ENCODE data around the gene GLT6D1. TPM values are rescaled to one million over a fixed set of nuclear protein-coding genes. Genes with fewer than 3 reads are reported as not detected.

The GLT6D1 gene
- total RNA-seq, 1 donor from 2014 or later, result not detected

DNA sequence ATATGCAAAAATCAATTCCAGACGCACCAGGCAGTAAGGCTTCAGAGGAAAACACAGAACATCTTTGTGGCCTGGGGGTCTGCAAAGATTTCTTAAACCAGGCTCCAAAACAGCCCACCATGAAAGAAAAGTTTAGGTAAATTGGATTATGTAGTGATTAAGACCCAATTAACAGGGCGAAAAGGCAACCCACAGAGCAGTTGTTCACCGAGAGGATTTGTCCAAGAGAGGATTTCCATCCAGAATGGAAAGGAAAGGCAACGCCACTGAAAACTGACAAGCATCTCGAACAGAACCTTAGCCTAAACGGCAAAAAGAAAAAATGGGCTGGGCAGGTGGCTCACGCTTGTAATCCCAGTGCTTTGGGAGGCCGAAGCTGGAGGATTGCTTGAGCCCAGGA, 37.4 kb downstream of the GLT6D1 start:
- peaks cover 5% of the 10 kb centered on the region for H3K4me1 Mint-ChIP-seq
- H3K27ac Mint-ChIP-seq (ENCODE audit: unreplicated experiment), result no peak overlapping the region
- no peak overlapping the region for H3K4me3 Mint-ChIP-seq
- no peak for DNase-seq (ENCODE audit: low read depth, low spot score)
- no peaks in the 10 kb centered on the region for H3K36me3 Mint-ChIP-seq (ENCODE audit: low read depth)
- H3K9me3 Mint-ChIP-seq, result no peaks in the 10 kb centered on the region
- TF ChIP-seq, protein P1, sequence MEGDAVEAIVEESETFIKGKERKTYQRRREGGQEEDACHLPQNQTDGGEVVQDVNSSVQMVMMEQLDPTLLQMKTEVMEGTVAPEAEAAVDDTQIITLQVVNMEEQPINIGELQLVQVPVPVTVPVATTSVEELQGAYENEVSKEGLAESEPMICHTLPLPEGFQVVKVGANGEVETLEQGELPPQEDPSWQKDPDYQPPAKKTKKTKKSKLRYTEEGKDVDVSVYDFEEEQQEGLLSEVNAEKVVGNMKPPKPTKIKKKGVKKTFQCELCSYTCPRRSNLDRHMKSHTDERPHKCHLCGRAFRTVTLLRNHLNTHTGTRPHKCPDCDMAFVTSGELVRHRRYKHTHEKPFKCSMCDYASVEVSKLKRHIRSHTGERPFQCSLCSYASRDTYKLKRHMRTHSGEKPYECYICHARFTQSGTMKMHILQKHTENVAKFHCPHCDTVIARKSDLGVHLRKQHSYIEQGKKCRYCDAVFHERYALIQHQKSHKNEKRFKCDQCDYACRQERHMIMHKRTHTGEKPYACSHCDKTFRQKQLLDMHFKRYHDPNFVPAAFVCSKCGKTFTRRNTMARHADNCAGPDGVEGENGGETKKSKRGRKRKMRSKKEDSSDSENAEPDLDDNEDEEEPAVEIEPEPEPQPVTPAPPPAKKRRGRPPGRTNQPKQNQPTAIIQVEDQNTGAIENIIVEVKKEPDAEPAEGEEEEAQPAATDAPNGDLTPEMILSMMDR (conservative IDR thresholded peaks at IDR 0.05), result no peak
- peaks cover 3% of the 10 kb centered on the region for H3K27me3 Mint-ChIP-seq (ENCODE audit: low read depth)

GRCh38 chr9:135600296-135600817, 39.0 kb downstream of the GLT6D1 start:
- Mint-ChIP-seq H3K9me3 (peaks cover 3% of the 10 kb centered on the region), H3K36me3 (ENCODE audit: low read depth) (no peaks in the 10 kb centered on the region), H3K27ac (ENCODE audit: unreplicated experiment) (no peak overlapping the region), H3K4me3 (no peak overlapping the region), H3K4me1 (peaks cover 5% of the 10 kb centered on the region), H3K27me3 (ENCODE audit: low read depth) (peaks cover 8% of the 10 kb centered on the region)
- TF ChIP-seq, protein P1 (conservative IDR thresholded peaks at IDR 0.05), result no peak
- DNase-seq (ENCODE audit: low read depth, low spot score), result no peak

DNA sequence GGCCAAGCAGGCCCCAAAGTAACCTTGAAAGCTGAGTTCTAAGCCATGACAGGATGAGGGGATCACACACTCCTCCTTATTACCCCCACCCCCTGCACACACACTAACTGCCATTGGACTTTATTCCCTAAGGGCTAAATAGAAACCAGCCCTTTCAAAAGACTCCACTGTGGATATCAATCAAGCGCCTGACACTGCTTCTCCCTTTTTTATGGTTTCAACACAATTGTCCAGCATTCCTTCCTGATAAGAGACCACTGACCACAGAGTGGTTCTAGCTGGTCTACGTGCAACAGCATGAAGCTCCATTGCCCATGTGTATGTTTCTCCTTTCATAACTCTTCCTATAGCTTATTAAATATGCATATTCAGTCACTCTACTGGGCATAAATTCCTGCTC, 43.1 kb downstream of the GLT6D1 start:
- Mint-ChIP-seq H3K4me1 (peaks cover 5% of the 10 kb centered on the region), H3K9me3 (peaks cover 8% of the 10 kb centered on the region), H3K4me3 (no peak overlapping the region), H3K27me3 (ENCODE audit: low read depth) (peaks cover 11% of the 10 kb centered on the region), H3K27ac (ENCODE audit: unreplicated experiment) (no peak overlapping the region), H3K36me3 (ENCODE audit: low read depth) (no peaks in the 10 kb centered on the region)
- DNase-seq (ENCODE audit: low read depth, low spot score), result no peak
- TF ChIP-seq, protein P1 (conservative IDR thresholded peaks at IDR 0.05), result no peak

DNA sequence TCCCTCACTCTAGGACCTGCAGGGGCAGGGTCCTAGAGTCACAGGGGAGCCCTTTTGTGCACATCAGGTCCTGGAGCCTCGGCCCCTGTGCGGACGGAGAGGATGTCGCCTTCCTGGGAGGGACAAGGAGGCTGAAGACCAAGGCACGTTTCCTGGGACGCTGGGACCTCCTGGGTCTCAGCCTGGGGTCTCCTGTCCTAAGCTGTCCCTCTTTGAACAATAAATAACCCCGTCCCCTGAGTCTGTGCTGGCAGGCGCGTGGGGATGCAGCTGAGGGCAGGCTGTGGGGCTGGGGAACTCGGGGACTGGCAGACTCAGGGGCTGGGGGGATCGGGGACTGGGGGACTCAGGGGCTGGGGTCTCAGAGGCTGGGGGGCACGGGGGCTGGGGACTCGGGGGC, 46.7 kb downstream of the GLT6D1 start:
- Mint-ChIP-seq H3K27me3 (ENCODE audit: low read depth) (peaks cover 7% of the 10 kb centered on the region), H3K4me3 (no peak overlapping the region), H3K9me3 (peaks cover 8% of the 10 kb centered on the region), H3K4me1 (no peaks in the 10 kb centered on the region), H3K27ac (ENCODE audit: unreplicated experiment) (no peak overlapping the region), H3K36me3 (ENCODE audit: low read depth) (no peaks in the 10 kb centered on the region)
- TF ChIP-seq, protein P1 (conservative IDR thresholded peaks at IDR 0.05), result no peak
- DNase-seq (ENCODE audit: low read depth, low spot score), result no peak

GRCh38 chr9:135592331-135592590, 47.1 kb downstream of the GLT6D1 start:
- Mint-ChIP-seq H3K27me3 (ENCODE audit: low read depth) (peaks cover 7% of the 10 kb centered on the region), H3K9me3 (peaks cover 8% of the 10 kb centered on the region), H3K4me3 (no peak overlapping the region), H3K36me3 (ENCODE audit: low read depth) (no peaks in the 10 kb centered on the region), H3K4me1 (no peaks in the 10 kb centered on the region), H3K27ac (ENCODE audit: unreplicated experiment) (no peak overlapping the region)
- TF ChIP-seq, protein P1 (conservative IDR thresholded peaks at IDR 0.05), result no peak
- no peak for DNase-seq (ENCODE audit: low read depth, low spot score)

Measured in neural crest cell (in vitro differentiated cells).